Aorta (tissue), 5 donors: Measurements from ENCODE around the gene HS6ST3. TPM values are rescaled to one million over a fixed set of nuclear protein-coding genes. Genes with fewer than 3 reads are reported as not detected.

Experiments
- ATAC-seq: fragments of 200-7000 bp; cut with Tn5 transposase; one replicate; pipeline ENCODE4 v1.9.1; 2022; ENCODE audit warnings: moderate library complexity; ENCODE audit not compliant: low FRiP score
- DNase-seq, 2 donors: peaks; one replicate each; pipeline ENCODE4 v3.0.0-alpha.2; 2020
- H3K27ac ChIP-seq, 2 donors: one replicate each; pipeline ENCODE4 v1.5.1; 2013; ENCODE audit warnings: low read length in 2 of 2, mild to moderate bottlenecking in 2 of 2, moderate library complexity in 2 of 2, control low read depth in 1 of 2, inconsistent platforms in 1 of 2, low read depth in 1 of 2
- H3K27me3 ChIP-seq, 2 donors: one replicate each; pipeline ENCODE4 v1.6.1; 2013; ENCODE audit warnings: control low read depth in 1 of 2, low read length in 1 of 2, mild to moderate bottlenecking in 1 of 2, moderate library complexity in 1 of 2; ENCODE audit not compliant: insufficient read depth in 2 of 2, control insufficient read depth in 1 of 2
- H3K36me3 ChIP-seq, 2 donors: one replicate each; pipeline ENCODE4 v1.6.1; 2013; ENCODE audit warnings: control low read depth in 1 of 2, low read length in 1 of 2, mild to moderate bottlenecking in 1 of 2; ENCODE audit not compliant: insufficient read depth in 2 of 2, control insufficient read depth in 1 of 2
- H3K4me1 ChIP-seq, 2 donors: one replicate each; pipeline ENCODE4 v1.6.1; 2013; ENCODE audit warnings: low read length in 2 of 2, control low read depth in 1 of 2, mild to moderate bottlenecking in 1 of 2, moderate library complexity in 1 of 2; ENCODE audit not compliant: insufficient read depth in 2 of 2, control insufficient read depth in 1 of 2
- H3K4me3 ChIP-seq, 2 donors: one replicate each; pipeline ENCODE4 v1.5.1; 2013; ENCODE audit warnings: low read length in 2 of 2, control low read depth in 1 of 2, mild to moderate bottlenecking in 1 of 2
- H3K9me3 ChIP-seq: one replicate; pipeline ENCODE4 v1.6.1; 2013; ENCODE audit warnings: mild to moderate bottlenecking, low read length; ENCODE audit not compliant: control insufficient read depth
- WGBS, 2 donors: extraction: QIAGEN DNeasy Blood & Tissue Kit; methylation state at CpG; one replicate each; pipeline ENCODE4 v1.1.7; 2013; 5-methylcytosine and 5-hydroxymethylcytosine counted together
- intact Hi-C, 2 donors: fragments of 100-400 bp; cut with DNase I; formaldehyde crosslinking; loops; one replicate each; pipeline versions ENCODE4 v1.14.2 to v1.15.0; 2022
- polyA plus RNA-seq, 2 donors: library from polyadenylated mRNA; stranded (reverse); fragments of 200-250 nt; gene quantifications; one replicate each; pipeline ENCODE4 v1.2.3, GENCODE V29; 2013
- total RNA-seq, 2 donors: library from RNA; stranded (reverse); fragmentation: NEBNext Ultra II Directional; extraction: Animal tissue kit (Norgen Biotek cat#: 25700); gene quantifications; one replicate each; pipeline ENCODE4 v1.2.1, GENCODE V29; 2021
- donor health status: healthy with polysubstance abuse.
- donor health status: Bipolar disorder and iron deficiency.
- donor health status: DM: no; HTN: no; CAD: no.
- donor health status: DM: no; HTN: no; CAD: no.
- donor health status: DM: yes; HTN: yes; CAD: no.

The HS6ST3 gene
- total and polyA plus RNA-seq, 4 donors, result under 0.01 to 4.9 (median 0.34) TPM

DNA sequence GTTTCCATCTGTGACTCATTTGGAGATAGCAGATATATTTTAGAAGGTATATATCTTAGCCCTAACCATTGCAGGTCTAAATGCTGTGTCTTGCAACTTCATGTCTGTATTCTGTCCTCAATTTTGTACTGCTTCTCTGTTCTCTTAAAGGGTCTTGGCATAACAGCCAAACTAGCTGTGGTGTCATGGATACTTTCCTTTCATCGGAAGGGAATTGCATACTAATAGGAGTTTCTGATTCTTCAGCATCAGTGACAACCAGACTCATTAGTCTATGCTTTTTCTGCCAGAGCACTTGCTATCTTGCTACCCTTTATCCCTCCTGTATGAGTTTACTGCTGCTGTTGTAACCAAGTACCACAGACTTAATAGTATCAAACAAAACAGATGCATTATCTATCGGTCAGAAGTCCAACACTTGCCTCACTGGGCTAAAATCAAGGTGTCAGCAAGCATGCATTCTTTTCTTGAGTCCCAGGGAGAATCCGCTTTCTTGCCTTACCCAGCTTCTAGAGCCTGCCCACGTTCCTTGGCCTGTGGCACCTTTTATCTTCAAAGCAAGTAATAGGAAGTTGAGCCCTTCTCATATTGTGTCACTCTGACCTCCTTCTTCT is 253.1 kb downstream of the HS6ST3 start:
- H3K27ac ChIP-seq, result no peak overlapping the region
- H3K36me3 ChIP-seq, result no peaks in the 10 kb centered on the region
- H3K9me3 ChIP-seq, result no peaks in the 10 kb centered on the region
- DNase-seq (no peak), ATAC-seq (no peak)
- 77 to 85% methylated on average over 4 of the region's 4 CpGs for WGBS, 2 donors
- no peaks in the 10 kb centered on the region for H3K27me3 ChIP-seq
- H3K4me3 ChIP-seq, result no peak overlapping the region
- H3K4me1 ChIP-seq, result no peaks in the 10 kb centered on the region
- intact Hi-C loops, result no loop called here

DNA sequence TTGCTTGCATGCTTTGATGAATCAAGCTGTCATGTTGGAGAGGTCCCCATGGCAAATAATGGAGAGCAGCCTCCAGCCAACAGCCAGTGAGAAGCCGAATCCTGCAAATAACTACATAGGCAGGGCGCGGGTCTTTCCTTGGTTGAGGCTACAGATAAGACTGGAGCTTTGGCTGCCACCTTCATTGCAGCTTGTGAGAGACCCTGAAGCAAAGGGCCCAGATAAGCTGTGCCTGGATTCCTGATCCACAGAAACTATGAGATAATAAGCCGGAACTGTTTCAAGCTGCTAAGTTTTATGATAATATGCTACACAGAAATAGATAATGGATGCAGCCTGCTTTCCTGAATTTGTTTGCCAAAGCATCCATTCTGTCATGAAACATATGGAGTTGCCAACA is 257.0 kb downstream of the HS6ST3 start:
- ATAC-seq, result no peak
- Histone ChIP-seq H3K4me1 (no peaks in the 10 kb centered on the region), H3K27ac (no peak overlapping the region), H3K36me3 (no peaks in the 10 kb centered on the region), H3K4me3 (no peak overlapping the region), H3K27me3 (no peaks in the 10 kb centered on the region), H3K9me3 (no peaks in the 10 kb centered on the region)
- intact Hi-C loops, result no loop called here
- WGBS, 2 donors, result 89 to 91% methylated on average over 4 of the region's 4 CpGs
- DNase-seq, result no peak

DNA sequence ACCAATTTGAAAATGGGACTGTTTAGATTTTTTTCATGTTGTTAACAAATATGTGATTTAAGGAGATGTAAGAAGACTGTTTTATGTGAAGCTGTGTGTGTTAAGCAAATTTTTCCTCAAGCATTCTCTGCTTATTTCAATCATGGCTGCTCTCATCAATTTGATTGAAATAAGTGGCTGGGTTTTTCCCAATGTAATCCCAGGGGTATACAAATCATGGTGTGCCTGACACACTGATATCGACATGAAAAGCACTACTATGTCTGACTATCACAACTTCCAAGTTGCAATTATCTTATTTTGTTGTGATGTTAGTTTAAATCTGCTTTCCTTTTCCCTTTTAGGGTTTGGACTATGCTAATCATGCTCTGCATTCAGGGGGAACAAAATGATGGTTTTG is 283.7 kb downstream of the HS6ST3 start:
- Histone ChIP-seq H3K36me3 (no peaks in the 10 kb centered on the region), H3K27ac (no peak overlapping the region), H3K27me3 (no peaks in the 10 kb centered on the region), H3K9me3 (peaks cover 3% of the 10 kb centered on the region), H3K4me3 (no peak overlapping the region), H3K4me1 (no peaks in the 10 kb centered on the region)
- ATAC-seq (no peak), DNase-seq (no peak)
- intact Hi-C loops, result no loop called here
- 52 to 63% methylated on average over 1 of the region's 1 CpG for WGBS, 2 donors

DNA sequence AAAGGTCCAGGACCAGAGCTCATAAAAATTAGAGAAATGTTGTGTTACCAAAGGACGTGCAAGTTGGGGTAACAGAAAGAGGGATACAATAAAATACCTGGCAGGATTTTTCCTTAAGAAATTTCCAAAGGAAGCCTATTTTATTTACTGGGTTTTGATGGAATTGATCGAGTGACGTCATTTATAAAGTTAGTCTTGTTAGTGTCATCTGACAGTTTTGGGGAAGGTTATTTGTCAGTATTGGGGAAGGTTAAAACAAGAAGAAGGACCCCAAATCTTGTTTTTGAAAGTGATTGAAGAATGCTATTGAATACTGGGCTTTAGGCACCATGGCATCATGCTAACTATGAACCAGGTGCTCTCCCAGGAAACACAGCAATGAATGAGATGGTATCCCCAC is 287.9 kb downstream of the HS6ST3 start:
- Histone ChIP-seq H3K27me3 (no peaks in the 10 kb centered on the region), H3K4me1 (no peaks in the 10 kb centered on the region), H3K36me3 (no peaks in the 10 kb centered on the region), H3K9me3 (peaks cover 6% of the 10 kb centered on the region), H3K27ac (no peak overlapping the region), H3K4me3 (no peak overlapping the region)
- no peak for ATAC-seq
- 88 to 91% methylated on average over 3 of the region's 3 CpGs for WGBS, 2 donors
- intact Hi-C loops, result no loop called here
- DNase-seq, result no peak

DNA sequence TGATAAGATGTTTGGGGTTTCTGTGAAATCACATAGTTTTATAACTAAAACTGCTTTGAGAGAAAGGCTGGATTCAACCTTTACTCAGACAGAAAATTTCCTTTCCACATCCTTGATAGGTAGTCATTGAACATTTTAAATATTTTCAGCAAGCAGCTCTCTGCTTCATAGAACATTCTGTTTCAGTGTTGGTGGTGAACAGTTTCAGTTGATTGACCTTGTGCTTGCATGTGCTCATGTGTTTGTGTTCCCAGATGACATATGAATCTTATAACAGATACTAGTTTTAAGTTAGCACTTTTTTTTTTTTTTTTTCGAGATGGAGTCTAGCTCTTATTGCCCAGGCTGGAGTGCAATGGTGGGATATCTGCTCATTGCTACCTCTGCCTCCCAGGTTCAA is 290.1 kb downstream of the HS6ST3 start:
- ATAC-seq, result no peak
- no peaks in the 10 kb centered on the region for H3K4me1 ChIP-seq
- intact Hi-C loops, result no loop called here
- WGBS, 2 donors, result 62 to 77% methylated on average over 1 of the region's 1 CpG
- no peak overlapping the region for H3K27ac ChIP-seq
- no peak for DNase-seq
- no peaks in the 10 kb centered on the region for H3K27me3 ChIP-seq
- no peaks in the 10 kb centered on the region for H3K36me3 ChIP-seq
- no peak overlapping the region for H3K4me3 ChIP-seq
- H3K9me3 ChIP-seq, result peaks cover 4% of the 10 kb centered on the region

DNA sequence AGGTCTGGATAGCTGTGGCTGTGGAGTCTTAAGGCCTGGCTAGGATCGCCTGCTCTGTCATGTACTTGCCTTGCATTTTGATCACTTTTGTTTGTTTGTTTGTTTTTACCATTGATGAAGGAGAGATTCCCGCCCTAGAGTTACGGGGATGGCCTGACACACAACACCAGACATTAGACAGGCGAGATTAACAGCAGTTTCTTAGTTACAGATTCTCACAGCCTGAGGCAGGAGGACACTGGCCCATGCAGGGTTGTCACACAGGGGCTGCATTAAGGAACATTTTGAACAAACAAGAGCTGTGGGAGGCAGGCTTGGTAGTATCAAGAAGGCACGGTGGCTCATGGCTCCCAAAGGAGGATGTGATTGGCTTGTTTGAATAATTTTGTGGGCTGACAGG is 291.8 kb downstream of the HS6ST3 start:
- Histone ChIP-seq H3K27me3 (no peaks in the 10 kb centered on the region), H3K4me3 (no peak overlapping the region), H3K27ac (no peak overlapping the region), H3K36me3 (no peaks in the 10 kb centered on the region), H3K4me1 (no peaks in the 10 kb centered on the region), H3K9me3 (peaks cover 4% of the 10 kb centered on the region)
- no peak for DNase-seq
- 57 to 63% methylated on average over 5 of the region's 5 CpGs for WGBS, 2 donors
- intact Hi-C loops, result no loop called here
- ATAC-seq, result no peak

DNA sequence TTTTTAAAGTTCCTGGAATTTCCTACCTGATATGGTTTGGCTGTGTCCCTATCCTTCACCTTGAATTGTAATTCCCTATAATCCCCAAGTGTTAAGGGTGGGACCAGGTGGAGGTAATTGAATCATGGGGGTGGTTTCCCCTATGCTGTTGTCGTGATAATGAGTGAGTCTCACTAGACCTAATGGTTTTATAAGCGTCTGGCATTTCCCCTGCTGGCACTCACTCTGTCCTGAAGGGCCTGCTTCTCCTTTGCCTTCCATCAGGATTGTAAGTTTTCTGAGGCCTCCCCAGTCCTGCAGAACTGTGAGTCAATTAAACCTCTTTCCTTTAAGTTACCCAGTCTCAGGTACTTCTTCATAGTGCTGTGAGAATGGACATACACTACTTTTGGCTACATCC is 298.7 kb downstream of the HS6ST3 start:
- DNase-seq, result no peak
- Histone ChIP-seq H3K27me3 (no peaks in the 10 kb centered on the region), H3K4me3 (no peak overlapping the region), H3K36me3 (no peaks in the 10 kb centered on the region), H3K9me3 (no peaks in the 10 kb centered on the region), H3K27ac (no peak overlapping the region), H3K4me1 (no peaks in the 10 kb centered on the region)
- ATAC-seq, result no peak
- WGBS, 2 donors, result 34 to 39% methylated on average over 2 of the region's 2 CpGs
- intact Hi-C loops, result no loop called here

DNA sequence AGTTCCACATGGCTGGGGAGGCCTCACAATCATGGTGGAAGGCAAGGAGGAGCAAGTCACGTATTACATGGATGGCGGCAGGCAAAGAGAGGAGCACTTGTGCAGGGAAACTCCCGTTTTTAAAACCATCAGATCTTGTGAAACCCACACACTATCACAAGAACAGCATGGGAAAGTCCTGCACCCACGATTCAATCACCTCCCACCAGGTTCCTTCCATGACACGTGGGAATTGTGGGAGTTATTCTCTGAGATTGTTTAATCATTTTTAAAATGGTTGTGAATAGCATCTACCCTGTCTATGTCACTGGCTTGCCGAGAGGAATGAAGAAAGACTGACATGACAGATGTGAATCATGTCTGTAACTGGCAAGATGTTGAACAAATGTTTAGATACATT is 301.7 kb downstream of the HS6ST3 start:
- no peaks in the 10 kb centered on the region for H3K9me3 ChIP-seq
- no peaks in the 10 kb centered on the region for H3K4me1 ChIP-seq
- no peak for ATAC-seq
- H3K4me3 ChIP-seq, result no peak overlapping the region
- intact Hi-C loops, result no loop called here
- WGBS, 2 donors, result 78 to 82% methylated on average over 6 of the region's 6 CpGs
- no peak overlapping the region for H3K27ac ChIP-seq
- no peaks in the 10 kb centered on the region for H3K27me3 ChIP-seq
- H3K36me3 ChIP-seq, result no peaks in the 10 kb centered on the region
- no peak for DNase-seq

DNA sequence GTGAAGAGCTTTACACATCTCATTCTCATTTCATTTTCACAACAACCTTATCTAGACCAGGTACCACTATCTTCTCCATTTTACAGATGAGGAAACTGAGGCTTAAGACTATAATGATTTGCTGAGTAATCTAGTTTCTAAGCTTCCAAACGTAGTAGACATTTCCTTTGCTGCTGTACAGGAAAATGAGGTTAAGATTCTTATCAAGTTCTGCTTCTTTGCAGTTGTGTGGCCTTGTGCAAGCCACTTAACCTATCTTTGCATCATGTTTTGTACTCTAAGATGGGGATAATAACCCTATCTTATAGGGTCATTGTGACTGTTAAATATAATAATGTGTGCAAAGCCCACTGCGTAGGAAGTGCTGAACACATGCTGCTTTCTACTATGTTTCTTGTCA is 307.9 kb downstream of the HS6ST3 start:
- intact Hi-C loops, result no loop called here
- H3K27me3 ChIP-seq, result no peaks in the 10 kb centered on the region
- H3K27ac ChIP-seq, result no peak overlapping the region
- no peak for DNase-seq
- ATAC-seq, result no peak
- peaks cover 0 to 1% of the 10 kb centered on the region in 2 donors for H3K36me3 ChIP-seq
- H3K4me3 ChIP-seq, result no peak overlapping the region
- no peaks in the 10 kb centered on the region for H3K4me1 ChIP-seq
- no peaks in the 10 kb centered on the region for H3K9me3 ChIP-seq
- 60 to 65% methylated on average over 2 of the region's 2 CpGs for WGBS, 2 donors
